Neural progenitor cell (in vitro differentiated cells): ENCODE measurements around the gene CAB39L. TPM values are rescaled to one million over a fixed set of nuclear protein-coding genes. Genes with fewer than 3 reads are reported as not detected.

ENCODE experiments used
- DNase-seq: peaks from one replicate; pipeline ENCODE4 v3.0.0-alpha.2; 2016; ENCODE audit warnings: low spot score
- H2AFZ ChIP-seq: fragments of 200-600 bp; sonication (generic); replicated peaks from 2 replicates; pipeline ENCODE4 v1.6.1; 2016; ENCODE audit warnings: antibody characterized with exemption
- H3F3A ChIP-seq: fragments of 200-600 bp; sonication (generic); 2 replicates; pipeline ENCODE4 v1.6.1; 2016; ENCODE audit warnings: antibody characterized with exemption, low read depth
- H3K27ac ChIP-seq: fragments of 200-600 bp; sonication (generic); 2 replicates; pipeline ENCODE4 v1.5.1; 2016; ENCODE audit warnings: mild to moderate bottlenecking
- H3K27me3 ChIP-seq: fragments of 200-600 bp; sonication (generic); 2 replicates; pipeline ENCODE4 v1.6.1; 2016; ENCODE audit warnings: mild to moderate bottlenecking, moderate library complexity
- H3K36me3 ChIP-seq: fragments of 200-600 bp; sonication (generic); 2 replicates; pipeline ENCODE4 v1.5.1; 2016
- H3K4me1 ChIP-seq: fragments of 200-600 bp; sonication (generic); 2 replicates; pipeline ENCODE4 v1.6.1; 2016; ENCODE audit warnings: mixed run types
- H3K4me2 ChIP-seq: fragments of 200-600 bp; sonication (generic); 2 replicates; pipeline ENCODE4 v1.6.1; 2016
- H3K4me3 ChIP-seq: fragments of 200-600 bp; sonication (generic); 2 replicates; pipeline ENCODE4 v1.5.1; 2016
- H3K79me2 ChIP-seq: fragments of 200-600 bp; sonication (generic); 2 replicates; pipeline ENCODE4 v1.6.1; 2016; ENCODE audit warnings: low read depth
- H3K9ac ChIP-seq: fragments of 200-600 bp; sonication (generic); 2 replicates; pipeline ENCODE4 v1.6.1; 2016
- H3K9me3 ChIP-seq: fragments of 200-600 bp; sonication (generic); 2 replicates; pipeline ENCODE4 v1.5.1; 2016; ENCODE audit warnings: low read depth
- H4K20me1 ChIP-seq: fragments of 200-600 bp; sonication (generic); 2 replicates; pipeline ENCODE4 v1.6.1; 2016; ENCODE audit warnings: low read depth
- H3K27ac Mint-ChIP-seq: 3 replicates; pipeline ENCODE4 v1.8.0; 2021; ENCODE audit warnings: mixed read lengths
- H3K27me3 Mint-ChIP-seq: 2 replicates; pipeline ENCODE4 v1.8.0; 2022; ENCODE audit warnings: low read depth, mild to moderate bottlenecking, inconsistent platforms, moderate library complexity, mixed read lengths; ENCODE audit not compliant: insufficient read depth
- H3K36me3 Mint-ChIP-seq: 3 replicates; pipeline ENCODE4 v1.8.0; 2021; ENCODE audit warnings: mixed read lengths
- H3K4me1 Mint-ChIP-seq: 3 replicates; pipeline ENCODE4 v1.8.0; 2021; ENCODE audit warnings: mixed read lengths
- H3K4me3 Mint-ChIP-seq: 3 replicates; pipeline ENCODE4 v1.8.0; 2021; ENCODE audit warnings: mild to moderate bottlenecking, moderate library complexity, mixed read lengths
- H3K9me3 Mint-ChIP-seq: 3 replicates; pipeline ENCODE4 v1.8.0; 2020; ENCODE audit warnings: mixed read lengths
- EZH2 ChIP-seq: fragments of 200-600 bp; sonication (generic); IDR thresholded peaks from 2 replicates; pipeline ENCODE4 v1.6.1; 2017; ENCODE audit warnings: antibody characterized with exemption, mild to moderate bottlenecking, moderate library complexity
- EZH2phosphoT487 ChIP-seq: fragments of 200-600 bp; sonication (generic); IDR thresholded peaks from 2 replicates; pipeline ENCODE4 v1.6.1; 2017; ENCODE audit warnings: antibody characterized with exemption
- total RNA-seq: library from RNA; depleted of rRNA; stranded (reverse); fragments of >200 nt; gene quantifications from 2 replicates; pipeline ENCODE4 v1.2.3, GENCODE V29; 2015; ENCODE audit warnings: low replicate concordance
- TF ChIP-seq, protein P1 (sequence below): fragments of 200-600 bp; sonication (generic); IDR thresholded peaks from 2 replicates; pipeline ENCODE4 v1.5.1; 2017; ENCODE audit warnings: antibody characterized with exemption, mild to moderate bottlenecking

Gene CAB39L
- total RNA-seq, 1 donor from 2014 or later, result 18.1 TPM

DNA sequence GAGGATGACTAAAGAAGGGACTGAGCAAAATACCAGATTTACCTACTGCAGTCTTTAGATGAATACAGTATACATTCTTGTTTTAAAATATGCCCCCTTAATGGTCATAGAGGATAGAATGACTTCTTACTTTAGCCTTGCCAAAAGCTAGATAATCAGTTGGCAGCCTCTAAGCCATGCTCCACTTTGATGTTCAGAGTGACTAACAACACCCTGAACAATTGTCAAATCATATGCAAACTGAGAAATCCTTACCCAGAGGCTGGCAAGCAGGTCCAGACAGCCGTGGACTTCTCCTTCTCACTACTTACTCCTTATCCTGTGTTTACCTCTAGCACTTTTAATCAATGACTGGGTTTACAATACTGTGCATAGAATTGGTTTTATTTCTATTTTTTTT, 28.3 kb upstream of the CAB39L start:
- Histone ChIP-seq H4K20me1 (no peaks in the 10 kb centered on the region), H3F3A (no peaks in the 10 kb centered on the region), H3K9ac (no peak overlapping the region), H3K79me2 (no peaks in the 10 kb centered on the region), H3K4me1 (no peaks in the 10 kb centered on the region), H3K27ac (no peak overlapping the region), H3K27me3 (no peaks in the 10 kb centered on the region), H3K4me3 (no peak overlapping the region), H3K36me3 (peaks cover 5% of the 10 kb centered on the region), H2AFZ (no peak overlapping the region), H3K4me2 (no peak overlapping the region), H3K9me3 (no peaks in the 10 kb centered on the region)
- no peaks in the 10 kb centered on the region for H3K9me3 Mint-ChIP-seq
- TF ChIP-seq, protein P1, sequence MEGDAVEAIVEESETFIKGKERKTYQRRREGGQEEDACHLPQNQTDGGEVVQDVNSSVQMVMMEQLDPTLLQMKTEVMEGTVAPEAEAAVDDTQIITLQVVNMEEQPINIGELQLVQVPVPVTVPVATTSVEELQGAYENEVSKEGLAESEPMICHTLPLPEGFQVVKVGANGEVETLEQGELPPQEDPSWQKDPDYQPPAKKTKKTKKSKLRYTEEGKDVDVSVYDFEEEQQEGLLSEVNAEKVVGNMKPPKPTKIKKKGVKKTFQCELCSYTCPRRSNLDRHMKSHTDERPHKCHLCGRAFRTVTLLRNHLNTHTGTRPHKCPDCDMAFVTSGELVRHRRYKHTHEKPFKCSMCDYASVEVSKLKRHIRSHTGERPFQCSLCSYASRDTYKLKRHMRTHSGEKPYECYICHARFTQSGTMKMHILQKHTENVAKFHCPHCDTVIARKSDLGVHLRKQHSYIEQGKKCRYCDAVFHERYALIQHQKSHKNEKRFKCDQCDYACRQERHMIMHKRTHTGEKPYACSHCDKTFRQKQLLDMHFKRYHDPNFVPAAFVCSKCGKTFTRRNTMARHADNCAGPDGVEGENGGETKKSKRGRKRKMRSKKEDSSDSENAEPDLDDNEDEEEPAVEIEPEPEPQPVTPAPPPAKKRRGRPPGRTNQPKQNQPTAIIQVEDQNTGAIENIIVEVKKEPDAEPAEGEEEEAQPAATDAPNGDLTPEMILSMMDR, result no peak
- TF ChIP-seq EZH2phosphoT487 (no peak), EZH2 (no peak)
- H3K27ac Mint-ChIP-seq, result no peak overlapping the region
- H3K27me3 Mint-ChIP-seq, result no peaks in the 10 kb centered on the region
- DNase-seq, result no peak
- peaks cover 5% of the 10 kb centered on the region for H3K36me3 Mint-ChIP-seq
- no peak overlapping the region for H3K4me3 Mint-ChIP-seq
- H3K4me1 Mint-ChIP-seq, result no peaks in the 10 kb centered on the region

DNA sequence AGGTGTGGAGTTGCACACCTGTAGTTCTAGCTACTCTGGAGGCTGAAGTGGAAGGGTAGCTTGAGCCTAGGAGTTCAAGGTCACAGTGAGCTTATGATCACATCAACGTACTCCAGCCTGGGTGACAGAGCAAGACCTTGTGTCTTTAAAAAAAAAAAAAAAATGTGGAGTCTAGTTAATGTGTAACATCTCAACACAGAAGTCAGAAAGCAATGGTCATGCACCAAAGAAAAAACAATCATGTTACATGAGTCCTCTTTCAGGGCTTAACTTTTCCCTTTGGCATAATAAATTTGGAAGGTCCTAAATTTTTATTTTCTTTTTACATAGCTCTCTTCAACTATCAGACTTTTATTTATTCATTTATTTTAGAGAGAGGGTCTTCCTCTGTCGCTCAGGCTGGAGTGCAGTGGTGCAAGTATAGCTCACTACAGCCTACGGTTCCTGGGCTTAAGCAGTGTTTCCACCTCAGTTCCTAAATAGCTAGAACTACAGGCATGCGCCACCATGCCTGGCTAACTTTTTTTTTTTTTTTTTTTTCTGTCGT, 22.5 kb upstream of the CAB39L start:
- H3K27ac ChIP-seq, result no peak overlapping the region

GRCh38 chr13:49464621-49465325, 20.9 kb upstream of the CAB39L start:
- no peak overlapping the region for H3K4me2 ChIP-seq
- no peak for DNase-seq
- no peaks in the 10 kb centered on the region for H3K9me3 ChIP-seq
- H4K20me1 ChIP-seq, result no peaks in the 10 kb centered on the region
- no peak overlapping the region for H3K27ac ChIP-seq
- Mint-ChIP-seq H3K4me1 (no peaks in the 10 kb centered on the region), H3K9me3 (peaks cover 11% of the 10 kb centered on the region), H3K4me3 (no peak overlapping the region), H3K27ac (no peak overlapping the region), H3K27me3 (no peaks in the 10 kb centered on the region), H3K36me3 (peaks cover 34% of the 10 kb centered on the region)
- no peak overlapping the region for H2AFZ ChIP-seq
- no peaks in the 10 kb centered on the region for H3K27me3 ChIP-seq
- TF ChIP-seq EZH2 (no peak), EZH2phosphoT487 (no peak)
- TF ChIP-seq, protein P1, result no peak
- H3F3A ChIP-seq, result no peaks in the 10 kb centered on the region
- H3K4me3 ChIP-seq, result no peak overlapping the region
- H3K9ac ChIP-seq, result no peak overlapping the region
- no peaks in the 10 kb centered on the region for H3K79me2 ChIP-seq
- no peaks in the 10 kb centered on the region for H3K4me1 ChIP-seq
- peaks cover 17% of the 10 kb centered on the region for H3K36me3 ChIP-seq

More for the DNA sequence above, 22.5 kb upstream of the CAB39L start:
- H3K4me1 Mint-ChIP-seq, result no peaks in the 10 kb centered on the region
- H3K27me3 Mint-ChIP-seq, result no peaks in the 10 kb centered on the region
- no peak overlapping the region for H3K4me3 Mint-ChIP-seq
- Histone ChIP-seq H3K27me3 (no peaks in the 10 kb centered on the region), H3K4me1 (no peaks in the 10 kb centered on the region), H3K79me2 (no peaks in the 10 kb centered on the region), H3K4me3 (no peak overlapping the region), H3K9ac (no peak overlapping the region), H3F3A (no peaks in the 10 kb centered on the region), H3K9me3 (no peaks in the 10 kb centered on the region), H2AFZ (no peak overlapping the region), H3K36me3 (peaks cover 14% of the 10 kb centered on the region), H4K20me1 (no peaks in the 10 kb centered on the region), H3K4me2 (no peak overlapping the region)
- H3K36me3 Mint-ChIP-seq, result peaks cover 32% of the 10 kb centered on the region
- DNase-seq, result no peak
- H3K27ac Mint-ChIP-seq, result no peak overlapping the region
- H3K9me3 Mint-ChIP-seq, result peaks cover 11% of the 10 kb centered on the region
- no peak for TF ChIP-seq EZH2
- no peak for TF ChIP-seq EZH2phosphoT487
- TF ChIP-seq, protein P1, result no peak
